Mesenchymal stem cell (in vitro differentiated cells and primary cell): Measurements from ENCODE around the gene CHRNA4.

Experiments used
- DNase-seq: peaks from one replicate; pipeline ENCODE4 v3.0.0-alpha.2; 2013
- H2AFZ ChIP-seq: one replicate; pipeline ENCODE4 v1.6.1; 2013; ENCODE audit warnings: low read depth, mild to moderate bottlenecking, control low read depth, inconsistent platforms, low read length, moderate library complexity
- H2AK5ac ChIP-seq: 2 replicates; pipeline ENCODE4 v1.6.1; 2013; ENCODE audit warnings: low read length, moderate library complexity, mild to moderate bottlenecking, inconsistent platforms; ENCODE audit not compliant: severe bottlenecking
- H2BK120ac ChIP-seq: one replicate; pipeline ENCODE4 v1.6.1; 2013; ENCODE audit warnings: low read depth, mild to moderate bottlenecking, inconsistent platforms, low read length, moderate library complexity
- H2BK12ac ChIP-seq, 2 experiments: one replicate each; pipeline ENCODE4 v1.6.1; 2013; ENCODE audit warnings: inconsistent platforms in 2 of 2, low read length in 2 of 2, mild to moderate bottlenecking in 2 of 2, moderate library complexity in 2 of 2, control low read depth in 1 of 2
- H2BK15ac ChIP-seq: one replicate; pipeline ENCODE4 v1.6.1; 2013; ENCODE audit warnings: mild to moderate bottlenecking, low read depth, inconsistent platforms; ENCODE audit not compliant: poor library complexity, severe bottlenecking
- H2BK5ac ChIP-seq: 2 replicates; pipeline ENCODE4 v1.6.1; 2013; ENCODE audit warnings: low read depth, mild to moderate bottlenecking, low read length, control low read depth, inconsistent platforms; ENCODE audit not compliant: poor library complexity, severe bottlenecking
- H3K14ac ChIP-seq, 2 experiments: one replicate each; pipeline ENCODE4 v1.6.1; 2013; ENCODE audit warnings: inconsistent platforms in 2 of 2, low read length in 2 of 2, control low read depth in 1 of 2, mild to moderate bottlenecking in 1 of 2, moderate library complexity in 1 of 2
- H3K18ac ChIP-seq, 2 experiments: one replicate each; pipeline ENCODE4 v1.6.1; 2013; ENCODE audit warnings: inconsistent platforms in 2 of 2, low read length in 2 of 2, control low read depth in 1 of 2, low read depth in 1 of 2, mild to moderate bottlenecking in 1 of 2
- H3K23ac ChIP-seq, 2 experiments: one replicate each; pipeline ENCODE4 v1.6.1; 2013; ENCODE audit warnings: inconsistent platforms in 2 of 2, low read length in 2 of 2, mild to moderate bottlenecking in 2 of 2, moderate library complexity in 2 of 2, control low read depth in 1 of 2
- H3K27ac ChIP-seq: 2 replicates; pipeline ENCODE4 v1.5.1; 2013; ENCODE audit warnings: mild to moderate bottlenecking, moderate library complexity, low read length, control low read depth, inconsistent platforms; ENCODE audit not compliant: poor library complexity, severe bottlenecking
- H3K27me3 ChIP-seq, 2 experiments: 2 replicates each; pipeline versions ENCODE4 v1.6.1 to v1.7.0; 2013; ENCODE audit warnings: low read length in 2 of 2, mild to moderate bottlenecking in 2 of 2, moderate library complexity in 2 of 2, control low read depth in 1 of 2, inconsistent platforms in 1 of 2; ENCODE audit not compliant: control insufficient read depth in 1 of 2, insufficient read depth in 1 of 2
- H3K36me3 ChIP-seq, 2 experiments: 2 replicates each; pipeline versions ENCODE4 v1.6.1 to v1.7.0; 2013; ENCODE audit warnings: low read length in 2 of 2, control low read depth in 1 of 2, inconsistent platforms in 1 of 2, low read depth in 1 of 2, mild to moderate bottlenecking in 1 of 2; ENCODE audit not compliant: insufficient read depth in 2 of 2, control insufficient read depth in 1 of 2
- H3K4ac ChIP-seq, 2 experiments: one replicate each; pipeline ENCODE4 v1.6.1; 2013; ENCODE audit warnings: inconsistent platforms in 2 of 2, low read length in 2 of 2, mild to moderate bottlenecking in 2 of 2, moderate library complexity in 2 of 2, control low read depth in 1 of 2, low read depth in 1 of 2
- H3K4me1 ChIP-seq: 2 replicates; pipeline ENCODE4 v1.6.1; 2013; ENCODE audit warnings: low read depth, low read length, control low read depth; ENCODE audit not compliant: control insufficient read depth, insufficient read depth
- H3K4me2 ChIP-seq: 2 replicates; pipeline ENCODE4 v1.6.1; 2013; ENCODE audit warnings: low read length, mild to moderate bottlenecking, inconsistent platforms; ENCODE audit not compliant: poor library complexity, severe bottlenecking
- H3K4me3 ChIP-seq, 2 experiments: 2 replicates each; pipeline versions ENCODE4 v1.5.1 to v1.7.0; 2013; ENCODE audit warnings: low read length in 2 of 2, mild to moderate bottlenecking in 2 of 2, control low read depth in 1 of 2, low read depth in 1 of 2; ENCODE audit not compliant: insufficient read depth in 1 of 2
- H3K79me1 ChIP-seq: replicated peaks from 2 replicates; pipeline ENCODE4 v1.6.1; 2013; ENCODE audit warnings: mild to moderate bottlenecking, control low read depth, low read length, inconsistent platforms; ENCODE audit not compliant: poor library complexity, severe bottlenecking
- H3K9ac ChIP-seq: 2 replicates; pipeline ENCODE4 v1.7.0; 2013; ENCODE audit warnings: mild to moderate bottlenecking, low read length, moderate library complexity
- H3K9me3 ChIP-seq: 2 replicates; pipeline ENCODE4 v1.7.0; 2013; ENCODE audit warnings: mild to moderate bottlenecking, low read length; ENCODE audit not compliant: control insufficient read depth
- H4K8ac ChIP-seq: one replicate; pipeline ENCODE4 v1.6.1; 2013; ENCODE audit warnings: inconsistent platforms, mild to moderate bottlenecking, low read length, moderate library complexity
- H4K91ac ChIP-seq: one replicate; pipeline ENCODE4 v1.6.1; 2013; ENCODE audit warnings: mild to moderate bottlenecking, low read length, inconsistent platforms
- WGBS: methylation state at CpG from one replicate; pipeline ENCODE4 v1.1.7; 2013; ENCODE audit warnings: mixed read lengths; 5-methylcytosine and 5-hydroxymethylcytosine counted together

The CHRNA4 gene

DNA sequence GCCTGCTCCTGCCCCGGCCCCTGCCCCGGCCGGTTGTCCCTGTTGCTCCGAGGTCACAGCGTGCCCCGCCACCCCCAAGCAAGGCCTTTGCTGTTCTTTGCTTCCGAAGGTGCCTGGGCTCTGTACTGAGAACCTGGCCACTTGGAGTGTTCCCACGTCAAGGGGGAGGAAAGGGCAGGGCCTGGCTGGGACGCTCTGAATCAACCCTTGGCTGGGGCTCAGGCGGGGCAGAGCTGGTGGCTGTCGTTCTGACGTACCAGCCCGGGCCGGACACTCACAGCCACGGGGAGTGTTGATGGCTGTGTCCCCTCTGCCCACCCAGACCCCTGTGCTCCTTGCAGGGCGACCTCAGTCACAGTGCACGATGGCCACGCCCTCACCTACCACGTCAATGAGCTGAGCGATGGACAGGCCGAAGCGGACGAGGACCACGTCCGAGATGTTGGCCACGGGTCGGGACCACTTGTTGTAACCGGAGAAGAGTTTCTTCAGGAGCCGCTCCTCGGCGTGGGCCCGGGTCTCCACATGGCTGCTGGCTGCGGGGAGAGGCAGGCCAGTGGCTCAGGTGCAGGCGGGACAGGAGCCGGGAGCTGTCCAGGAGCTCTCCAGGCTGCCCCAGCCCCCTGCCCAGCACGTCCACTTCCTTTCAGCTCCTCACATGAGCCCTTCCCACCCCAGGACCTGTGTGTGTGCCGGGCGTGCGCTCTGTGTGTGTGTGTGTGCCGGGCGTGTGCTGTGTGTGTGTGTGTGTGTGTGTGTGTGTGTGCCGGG lies 1.8 kb downstream of the CHRNA4 start:
- no peak overlapping the region for H2BK12ac ChIP-seq
- H2AFZ ChIP-seq, result no peak overlapping the region
- H3K27me3 ChIP-seq, result peaks cover 43 to 51% of the 10 kb centered on the region in 2 experiments
- H3K18ac ChIP-seq, result no peak overlapping the region
- no peak overlapping the region for H3K4ac ChIP-seq
- H3K79me1 ChIP-seq, result no peaks in the 10 kb centered on the region
- no peak overlapping the region for H3K23ac ChIP-seq
- H3K27ac ChIP-seq, result no peak overlapping the region
- no peak overlapping the region for H2BK120ac ChIP-seq
- H3K9me3 ChIP-seq, result no peaks in the 10 kb centered on the region
- no peak overlapping the region for H2BK5ac ChIP-seq
- H3K4me2 ChIP-seq, result no peak overlapping the region
- H3K14ac ChIP-seq, result no peak overlapping the region
- H4K8ac ChIP-seq, result no peak overlapping the region
- H2AK5ac ChIP-seq, result no peak overlapping the region
- H2BK15ac ChIP-seq, result no peak overlapping the region
- H3K4me3 ChIP-seq, result no peak overlapping the region
- no peak overlapping the region for H4K91ac ChIP-seq
- no peak for DNase-seq
- no peak overlapping the region for H3K9ac ChIP-seq
- WGBS, result 88% methylated on average over 35 of the region's 42 CpGs
- H3K36me3 ChIP-seq, result no peaks in the 10 kb centered on the region
- peaks cover 5% of the 10 kb centered on the region for H3K4me1 ChIP-seq

DNA sequence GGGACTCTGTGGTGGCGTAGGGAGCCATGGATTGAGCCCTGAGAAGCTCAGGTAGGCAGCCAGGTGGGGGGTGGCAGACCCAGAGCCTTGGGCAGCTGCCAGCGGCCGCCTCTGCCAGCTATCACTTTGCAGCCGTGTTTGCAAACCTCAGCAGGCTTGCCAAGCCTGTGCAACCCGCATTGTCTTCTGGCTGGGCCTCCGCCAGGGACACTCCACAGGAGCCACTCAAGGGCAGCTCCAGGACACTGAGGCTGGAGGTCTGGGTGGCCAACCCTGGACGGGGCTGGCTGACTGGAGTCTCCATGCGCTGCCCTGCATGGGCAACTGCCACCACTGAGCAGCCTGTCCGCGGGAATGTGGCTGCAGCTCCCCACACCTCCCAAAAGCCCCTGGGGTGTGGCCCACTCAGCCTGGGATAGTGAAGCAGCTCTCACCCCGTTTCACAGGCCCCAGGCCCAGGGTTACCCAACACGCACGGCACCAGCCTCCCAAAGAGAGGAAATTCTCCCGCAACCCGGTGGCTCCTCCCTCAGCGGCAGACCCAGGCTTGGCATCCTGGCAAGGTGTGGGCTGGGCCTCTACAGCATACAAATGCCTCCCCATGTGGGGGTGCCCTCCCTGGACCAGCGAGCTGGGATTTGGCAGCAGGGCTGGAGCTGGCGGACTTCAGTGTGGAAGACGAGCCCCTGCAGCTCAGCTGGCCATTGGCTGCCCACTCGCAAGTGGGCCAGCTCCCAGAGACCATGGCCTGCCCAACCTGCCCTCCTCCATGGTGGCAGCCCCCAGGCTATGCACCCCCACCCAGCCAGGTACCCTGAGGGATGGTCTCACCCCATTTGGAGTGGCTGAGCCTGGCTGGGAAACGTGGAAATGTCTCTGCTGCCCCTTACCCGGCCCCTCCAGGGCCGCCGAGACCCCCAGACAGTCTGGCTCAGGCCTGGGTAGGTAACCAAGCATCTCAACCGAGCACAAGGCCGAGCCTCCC lies 2.9 kb downstream of the CHRNA4 start:
- no peaks in the 10 kb centered on the region for H3K9me3 ChIP-seq
- no peak overlapping the region for H3K9ac ChIP-seq
- H3K36me3 ChIP-seq, result no peaks in the 10 kb centered on the region
- peaks cover 34 to 41% of the 10 kb centered on the region in 2 experiments for H3K27me3 ChIP-seq
- 86% methylated on average over 26 of the region's 26 CpGs for WGBS
- H2AK5ac ChIP-seq, result no peak overlapping the region
- H2BK120ac ChIP-seq, result no peak overlapping the region
- H2BK15ac ChIP-seq, result no peak overlapping the region
- H2BK12ac ChIP-seq, result no peak overlapping the region
- no peak overlapping the region for H3K18ac ChIP-seq
- H2AFZ ChIP-seq, result no peak overlapping the region
- no peak overlapping the region for H4K8ac ChIP-seq
- no peak overlapping the region for H2BK5ac ChIP-seq
- peaks cover 5% of the 10 kb centered on the region for H3K4me1 ChIP-seq
- H3K79me1 ChIP-seq, result no peaks in the 10 kb centered on the region
- H3K4ac ChIP-seq, result no peak overlapping the region
- DNase-seq, result no peak
- H4K91ac ChIP-seq, result peak overlapping the region; percentile 61
- H3K14ac ChIP-seq, result no peak overlapping the region
- no peak overlapping the region for H3K4me2 ChIP-seq
- H3K4me3 ChIP-seq, result no peak overlapping the region
- H3K23ac ChIP-seq, result no peak overlapping the region
- H3K27ac ChIP-seq, result no peak overlapping the region

DNA sequence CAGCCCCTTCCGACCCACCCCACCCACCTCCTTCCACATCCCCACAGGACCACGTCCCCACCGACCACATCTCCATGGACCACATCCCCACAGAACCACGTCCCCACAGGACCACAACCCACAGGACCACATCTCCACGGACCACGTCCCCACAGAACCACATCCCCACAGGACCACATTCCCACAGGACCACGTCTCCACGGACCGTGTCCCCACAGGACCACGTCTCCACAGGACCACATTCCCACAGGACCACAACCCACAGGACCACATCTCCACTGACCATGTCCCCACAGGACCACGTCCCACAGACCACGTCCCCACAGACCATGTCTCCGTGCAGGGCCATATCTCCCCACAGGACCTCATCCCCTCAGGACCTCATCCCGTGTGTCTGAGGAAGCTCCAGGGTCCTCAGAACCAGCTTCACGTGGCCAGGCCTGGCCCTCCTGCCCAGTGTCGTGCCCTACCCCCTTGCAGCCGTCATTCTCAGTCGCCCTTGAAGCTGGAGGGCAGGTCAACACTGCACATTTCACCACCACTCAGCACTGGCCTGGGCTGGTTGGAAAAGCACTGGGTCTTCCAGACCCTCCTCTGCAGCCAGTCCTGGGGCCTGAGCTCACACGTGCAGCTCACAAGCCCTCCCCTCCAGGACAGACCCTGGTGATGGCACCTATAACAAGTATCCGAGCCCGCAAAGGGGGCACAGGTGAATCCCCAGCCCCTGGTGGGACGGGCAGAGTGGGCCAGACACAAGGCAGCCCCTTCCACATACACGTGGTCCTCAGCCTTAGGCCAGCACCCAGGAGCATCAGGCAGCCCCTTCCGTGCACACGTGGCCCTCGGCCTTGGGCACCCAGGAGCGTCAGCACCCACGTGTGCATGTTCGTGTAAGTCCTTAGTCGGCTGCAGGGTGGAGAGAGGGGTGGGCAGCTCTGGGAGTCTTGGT lies 3.9 kb downstream of the CHRNA4 start:
- H3K79me1 ChIP-seq, result no peaks in the 10 kb centered on the region
- no peaks in the 10 kb centered on the region for H3K36me3 ChIP-seq
- H3K9me3 ChIP-seq, result no peaks in the 10 kb centered on the region
- no peak overlapping the region for H4K8ac ChIP-seq
- H3K14ac ChIP-seq, result no peak overlapping the region
- H2AFZ ChIP-seq, result no peak overlapping the region
- no peak for DNase-seq
- H3K4me1 ChIP-seq, result peaks cover 5% of the 10 kb centered on the region
- H3K23ac ChIP-seq, result no peak overlapping the region
- no peak overlapping the region for H3K4me3 ChIP-seq
- no peak overlapping the region for H2BK15ac ChIP-seq
- H2BK5ac ChIP-seq, result no peak overlapping the region
- H3K18ac ChIP-seq, result no peak overlapping the region
- H3K27me3 ChIP-seq, result peaks cover 27 to 31% of the 10 kb centered on the region in 2 experiments
- H2AK5ac ChIP-seq, result no peak overlapping the region
- no peak overlapping the region for H3K4me2 ChIP-seq
- no peak overlapping the region for H2BK120ac ChIP-seq
- 82% methylated on average over 30 of the region's 30 CpGs for WGBS
- H2BK12ac ChIP-seq, result no peak overlapping the region
- H3K4ac ChIP-seq, result no peak overlapping the region
- no peak overlapping the region for H4K91ac ChIP-seq
- H3K9ac ChIP-seq, result no peak overlapping the region
- no peak overlapping the region for H3K27ac ChIP-seq
